H1 (cell line): Measurements from ENCODE around the gene TRIM44. TPM values are rescaled to one million over a fixed set of nuclear protein-coding genes. Genes with fewer than 3 reads are reported as not detected.

Experiments
- RAD21 ChIP-seq, 2 experiments: IDR thresholded peaks in 1 of 2; conservative IDR thresholded peaks in 1 of 2; 2 replicates each; pipeline ENCODE4 v1.6.1; 2011; ENCODE audit warnings: low read depth in 2 of 2, low read length in 2 of 2, improper control_type of control experiment in 1 of 2, inconsistent platforms in 1 of 2, mild to moderate bottlenecking in 1 of 2, moderate library complexity in 1 of 2
- polyA plus RNA-seq, 7 experiments: library from polyadenylated mRNA; depleted of rRNA in 3 of 7; stranded (reverse) in 5 of 7; unstranded in 2 of 7; fragments of >200 nt in 5 of 7; fragments of 200-250 nt in 2 of 7; gene quantifications; 1 replicate in 5 of 7; 2 replicates in 1 of 7; 4 replicates in 1 of 7; pipeline versions ENCODE4 v1.2.1 to v1.2.3, GENCODE V29; 2011 to 2013; ENCODE audit warnings: missing spikeins in 2 of 7, mixed read lengths in 2 of 7
- total RNA-seq: library from RNA; stranded (reverse); fragmentation: NEBNext Ultra II Directional; extraction: Animal tissue kit (Norgen Biotek cat#: 25700); gene quantifications from 2 replicates; pipeline ENCODE4 v1.2.1, GENCODE V29; 2021

The TRIM44 gene
- total and polyA plus RNA-seq, 2 of the 8 experiments (the other 6 are each of a cell fraction or from before 2014, with no cell fraction given): 13.9 to 34.4 TPM

DNA sequence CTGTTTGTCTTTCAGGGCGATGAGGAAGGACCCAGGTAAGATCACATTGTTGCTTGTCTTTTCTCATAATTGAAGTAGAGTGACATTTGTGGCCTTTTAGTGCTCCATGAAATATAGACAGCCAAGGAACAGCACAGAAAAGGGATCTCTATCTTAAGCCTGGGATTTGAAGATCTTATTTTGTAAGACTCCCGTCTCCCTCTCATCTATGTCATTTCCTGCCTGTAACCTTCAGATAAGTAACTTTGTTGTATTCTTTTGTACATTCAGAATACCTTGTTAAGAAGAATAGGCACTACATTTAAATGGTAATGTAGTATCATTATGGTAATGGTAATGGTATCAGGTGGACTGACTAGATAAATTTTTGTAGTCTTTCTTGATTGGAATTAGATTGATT lies 72.8 kb downstream of the TRIM44 start (continued):
- TF ChIP-seq RAD21 (IDR thresholded peaks at IDR 0.05 in 1 of 2, conservative IDR thresholded peaks at IDR 0.05 in 1 of 2; ENCODE audit: low read depth in 2 of 2, low read length in 2 of 2): no peak
